ENCODE measurements around the gene PPIG. TPM values are rescaled to one million over a fixed set of nuclear protein-coding genes. Genes with fewer than 3 reads are reported as not detected.

The PPIG gene
- total and polyA plus RNA-seq, 9 of the 15 experiments (the other 6 are each of a cell fraction or from before 2014, with no cell fraction given), result 52.5 to 166 (median 124) TPM

DNA sequence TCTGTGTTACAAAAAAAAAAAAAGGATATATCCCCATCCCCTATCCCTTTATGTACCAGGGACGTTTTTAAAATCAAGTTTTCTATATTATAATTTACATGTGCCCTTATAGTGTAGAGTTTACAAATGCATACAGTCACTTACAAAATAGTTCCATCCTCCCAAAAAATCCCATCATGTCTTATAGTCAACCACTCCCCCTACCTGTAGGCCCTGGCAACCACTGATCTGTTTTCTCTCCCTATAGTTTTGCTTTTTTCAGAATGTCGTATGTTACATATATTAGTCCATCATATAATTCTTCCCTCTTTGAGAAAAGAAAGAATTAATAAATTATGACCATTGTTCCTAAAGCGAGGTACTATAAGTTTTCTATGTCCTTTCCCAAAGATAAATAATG, 92.2 kb downstream of the PPIG start (continued):
- TF ChIP-seq TRIM25 (IDR thresholded peaks at IDR 0.05; ENCODE audit: borderline replicate concordance), result no peak
- no peak for TF ChIP-seq U2AF2 (optimal IDR thresholded peaks at IDR 0.05; ENCODE audit: low read depth, low read length)

- FAIRE-seq (peak; percentile 19), ATAC-seq (no peak; the same call in 1 of the 3 replicates), DNase-seq (ENCODE audit: extremely low read depth in 1 of 4, low spot score in 3 of 4) (no peak)
- in situ Hi-C loops (cut with MboI), result no loop called here
- ChIA-PET POLR2A (interaction anchor here (0.8 to 1.1 kb wide), 2 partner anchors 9 to 14 kb away, joined by 3 to 8 read pairs; no protein-coding TSS in a partner anchor), CTCF (ENCODE audit: low intra/inter-chr PET ratio) (no interaction called here)
- intact Hi-C loops (cut with micrococcal nuclease), result no loop called here
- Histone ChIP-seq H3K4me1 (replicated peaks in 1 of 2; ENCODE audit: control insufficient read depth in 2 of 2, insufficient read depth in 2 of 2, low read length in 2 of 2) (no peaks in the 10 kb centered on the region), H3K9me1 (ENCODE audit: control insufficient read depth, insufficient read depth, low read length) (no peaks in the 10 kb centered on the region), H4K20me1 (replicated peaks; ENCODE audit: control insufficient read depth, insufficient read depth, low read length) (no peaks in the 10 kb centered on the region), H2AFZ (ENCODE audit: low read depth, low read length) (0 out of 2 replicates have a peak overlapping the region, but pooled peaks have one; percentile 25), H3K4me2 (ENCODE audit: insufficient read depth, low read length) (no peak overlapping the region), H3K79me2 (ENCODE audit: control insufficient read depth, insufficient read depth, low read length) (no peaks in the 10 kb centered on the region), H3K36me3 (ENCODE audit: control insufficient read depth, insufficient read depth, low read length) (no peaks in the 10 kb centered on the region), H3K27me3 (ENCODE audit: control insufficient read depth in 2 of 2, insufficient read depth in 2 of 2, low read length in 2 of 2) (no peaks in the 10 kb centered on the region), H3K9me3 (replicated peaks; ENCODE audit: control insufficient read depth, insufficient read depth, low read depth, low read length) (no peaks in the 10 kb centered on the region), H3K4me3 (no peak overlapping the region), H3K27ac (ENCODE audit: extremely low read depth, low read depth, low read length) (no peak overlapping the region), H3K9ac (ENCODE audit: insufficient read depth in 1 of 2, low read depth in 2 of 2, low read length in 2 of 2) (no peak overlapping the region)
- no TSS peak for BruUV-seq (replicated peaks)
- WGBS (ENCODE audit: insufficient coverage, low coverage, missing lambda C conversion rate), result 62% methylated on average over 6 of the region's 6 CpGs
- TF ChIP-seq, protein P1, sequence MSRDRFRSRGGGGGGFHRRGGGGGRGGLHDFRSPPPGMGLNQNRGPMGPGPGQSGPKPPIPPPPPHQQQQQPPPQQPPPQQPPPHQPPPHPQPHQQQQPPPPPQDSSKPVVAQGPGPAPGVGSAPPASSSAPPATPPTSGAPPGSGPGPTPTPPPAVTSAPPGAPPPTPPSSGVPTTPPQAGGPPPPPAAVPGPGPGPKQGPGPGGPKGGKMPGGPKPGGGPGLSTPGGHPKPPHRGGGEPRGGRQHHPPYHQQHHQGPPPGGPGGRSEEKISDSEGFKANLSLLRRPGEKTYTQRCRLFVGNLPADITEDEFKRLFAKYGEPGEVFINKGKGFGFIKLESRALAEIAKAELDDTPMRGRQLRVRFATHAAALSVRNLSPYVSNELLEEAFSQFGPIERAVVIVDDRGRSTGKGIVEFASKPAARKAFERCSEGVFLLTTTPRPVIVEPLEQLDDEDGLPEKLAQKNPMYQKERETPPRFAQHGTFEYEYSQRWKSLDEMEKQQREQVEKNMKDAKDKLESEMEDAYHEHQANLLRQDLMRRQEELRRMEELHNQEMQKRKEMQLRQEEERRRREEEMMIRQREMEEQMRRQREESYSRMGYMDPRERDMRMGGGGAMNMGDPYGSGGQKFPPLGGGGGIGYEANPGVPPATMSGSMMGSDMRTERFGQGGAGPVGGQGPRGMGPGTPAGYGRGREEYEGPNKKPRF (IDR thresholded peaks at IDR 0.05; ENCODE audit: low read depth, low read length), result no peak
- TF ChIP-seq RFX5 (IDR thresholded peaks at IDR 0.05; ENCODE audit: low read depth, low read length) (no peak), NEUROD1 (IDR thresholded peaks at IDR 0.05; ENCODE audit: borderline replicate concordance, low read depth, low read length, partially characterized antibody) (no peak), ZNF316 (IDR thresholded peaks at IDR 0.05) (no peak), STAT6 (CRISPR knock-in tag; IDR thresholded peaks at IDR 0.05) (no peak), SRSF7 (optimal IDR thresholded peaks at IDR 0.05; ENCODE audit: low read depth, low read length) (no peak), CBFB (CRISPR knock-in tag; IDR thresholded peaks at IDR 0.05) (no peak)
- TF ChIP-seq, protein P2, sequence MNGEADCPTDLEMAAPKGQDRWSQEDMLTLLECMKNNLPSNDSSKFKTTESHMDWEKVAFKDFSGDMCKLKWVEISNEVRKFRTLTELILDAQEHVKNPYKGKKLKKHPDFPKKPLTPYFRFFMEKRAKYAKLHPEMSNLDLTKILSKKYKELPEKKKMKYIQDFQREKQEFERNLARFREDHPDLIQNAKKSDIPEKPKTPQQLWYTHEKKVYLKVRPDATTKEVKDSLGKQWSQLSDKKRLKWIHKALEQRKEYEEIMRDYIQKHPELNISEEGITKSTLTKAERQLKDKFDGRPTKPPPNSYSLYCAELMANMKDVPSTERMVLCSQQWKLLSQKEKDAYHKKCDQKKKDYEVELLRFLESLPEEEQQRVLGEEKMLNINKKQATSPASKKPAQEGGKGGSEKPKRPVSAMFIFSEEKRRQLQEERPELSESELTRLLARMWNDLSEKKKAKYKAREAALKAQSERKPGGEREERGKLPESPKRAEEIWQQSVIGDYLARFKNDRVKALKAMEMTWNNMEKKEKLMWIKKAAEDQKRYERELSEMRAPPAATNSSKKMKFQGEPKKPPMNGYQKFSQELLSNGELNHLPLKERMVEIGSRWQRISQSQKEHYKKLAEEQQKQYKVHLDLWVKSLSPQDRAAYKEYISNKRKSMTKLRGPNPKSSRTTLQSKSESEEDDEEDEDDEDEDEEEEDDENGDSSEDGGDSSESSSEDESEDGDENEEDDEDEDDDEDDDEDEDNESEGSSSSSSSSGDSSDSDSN (IDR thresholded peaks at IDR 0.05; ENCODE audit: borderline replicate concordance in 1 of 2, low read depth in 2 of 2, low read length in 2 of 2), result no peak
Measured at GRCh38 chr2:169676850-169677249, 92.7 kb downstream of the PPIG start.
